Measurements from ENCODE around the gene NUP205.

GRCh38 chr7:135517060-135517459 lies 40.7 kb upstream of the NUP205 start:
- TF ChIP-seq, protein P1, sequence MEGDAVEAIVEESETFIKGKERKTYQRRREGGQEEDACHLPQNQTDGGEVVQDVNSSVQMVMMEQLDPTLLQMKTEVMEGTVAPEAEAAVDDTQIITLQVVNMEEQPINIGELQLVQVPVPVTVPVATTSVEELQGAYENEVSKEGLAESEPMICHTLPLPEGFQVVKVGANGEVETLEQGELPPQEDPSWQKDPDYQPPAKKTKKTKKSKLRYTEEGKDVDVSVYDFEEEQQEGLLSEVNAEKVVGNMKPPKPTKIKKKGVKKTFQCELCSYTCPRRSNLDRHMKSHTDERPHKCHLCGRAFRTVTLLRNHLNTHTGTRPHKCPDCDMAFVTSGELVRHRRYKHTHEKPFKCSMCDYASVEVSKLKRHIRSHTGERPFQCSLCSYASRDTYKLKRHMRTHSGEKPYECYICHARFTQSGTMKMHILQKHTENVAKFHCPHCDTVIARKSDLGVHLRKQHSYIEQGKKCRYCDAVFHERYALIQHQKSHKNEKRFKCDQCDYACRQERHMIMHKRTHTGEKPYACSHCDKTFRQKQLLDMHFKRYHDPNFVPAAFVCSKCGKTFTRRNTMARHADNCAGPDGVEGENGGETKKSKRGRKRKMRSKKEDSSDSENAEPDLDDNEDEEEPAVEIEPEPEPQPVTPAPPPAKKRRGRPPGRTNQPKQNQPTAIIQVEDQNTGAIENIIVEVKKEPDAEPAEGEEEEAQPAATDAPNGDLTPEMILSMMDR (IDR thresholded peaks at IDR 0.05; ENCODE audit: low read length) = no peak
- TF ChIP-seq EZH2 (IDR thresholded peaks at IDR 0.05; ENCODE audit: borderline replicate concordance, low read length) = no peak

All from OCI-LY1 (cell line).